NOMO-1 treated with dmso at 0.1 percent for 144 hours (cell line): ENCODE measurements around the gene RYR3.

Experiments used
- DNase-seq: peaks from one replicate; lab custom pipeline; 2025; ENCODE audit not compliant: unreplicated experiment; lab: John Stamatoyannopoulos, UW

Gene RYR3

GRCh38 chr15:33317896-33318295, 7.1 kb downstream of the RYR3 start:
- no peak for DNase-seq

GRCh38 chr15:33320017-33320416, 9.2 kb downstream of the RYR3 start:
- DNase-seq = no peak

- no peak for DNase-seq
These were observed 11.3 kb downstream of the RYR3 start for GRCh38 chr15:33322091-33322490.

- DNase-seq = no peak
These were observed 13.8 kb downstream of the RYR3 start for GRCh38 chr15:33324609-33325008.

DNA sequence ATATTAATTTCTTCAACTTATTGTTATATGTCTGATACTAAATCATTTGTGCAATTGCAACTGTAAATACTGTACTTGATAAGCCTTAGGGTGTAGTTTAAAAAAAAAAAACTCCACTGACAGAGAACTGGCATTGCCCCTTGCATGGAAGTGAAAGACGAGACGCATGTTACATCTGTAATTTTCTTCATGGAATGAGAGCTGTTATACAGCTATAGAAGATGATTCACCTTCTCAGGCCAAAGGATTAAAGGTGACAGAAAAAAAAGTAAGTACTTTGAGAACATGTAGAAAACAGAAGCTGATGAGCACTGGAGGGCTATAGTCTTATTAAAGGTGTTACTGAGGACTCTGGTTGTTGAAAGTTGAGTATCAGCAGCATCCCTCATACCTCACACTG, 16.1 kb downstream of the RYR3 start:
- no peak for DNase-seq

DNA sequence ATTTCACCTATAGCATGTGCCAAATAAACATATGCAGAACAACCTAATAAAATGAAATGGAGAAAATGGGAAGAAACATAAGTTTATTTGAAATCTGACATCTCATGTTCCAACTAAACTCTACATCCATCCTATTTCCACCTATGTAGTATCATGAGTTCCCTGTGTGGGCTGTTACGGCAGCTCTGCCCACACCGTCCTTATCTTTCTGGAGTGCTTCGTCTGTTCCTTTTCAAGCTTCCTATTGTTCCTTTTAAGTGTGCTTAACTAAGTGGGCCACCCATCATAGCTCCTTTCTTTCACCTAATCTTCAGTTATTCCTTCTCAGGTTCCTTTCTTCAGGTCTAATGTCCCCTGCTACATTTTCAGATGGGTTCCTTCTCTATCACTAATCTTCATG, 17.3 kb downstream of the RYR3 start:
- no peak for DNase-seq

DNA sequence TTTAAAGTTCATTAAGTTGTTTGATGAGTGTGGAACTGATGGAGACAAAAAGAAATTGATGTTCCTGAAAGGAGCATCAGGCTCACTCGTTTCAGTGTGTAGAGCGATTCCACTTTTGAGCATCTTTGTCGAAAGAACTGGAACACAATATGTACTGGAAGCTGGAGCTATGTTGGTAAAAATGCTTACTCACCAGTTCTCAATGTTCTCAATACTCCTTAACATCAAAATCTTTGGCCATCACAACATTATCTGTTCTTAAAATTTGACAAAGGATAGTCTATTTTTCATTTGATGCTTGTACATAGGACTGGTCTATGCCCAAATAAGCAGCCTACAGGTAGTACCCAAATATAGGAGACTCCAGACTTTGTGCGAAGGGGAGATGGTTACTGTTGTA, 18.7 kb downstream of the RYR3 start:
- DNase-seq = no peak

GRCh38 chr15:33330931-33331330, 20.2 kb downstream of the RYR3 start:
- DNase-seq = peak; percentile 90

- no peak for DNase-seq
These were observed 31.2 kb downstream of the RYR3 start for GRCh38 chr15:33341953-33342352.

- DNase-seq = no peak
These were observed 32.5 kb downstream of the RYR3 start for GRCh38 chr15:33343275-33343674.

DNA sequence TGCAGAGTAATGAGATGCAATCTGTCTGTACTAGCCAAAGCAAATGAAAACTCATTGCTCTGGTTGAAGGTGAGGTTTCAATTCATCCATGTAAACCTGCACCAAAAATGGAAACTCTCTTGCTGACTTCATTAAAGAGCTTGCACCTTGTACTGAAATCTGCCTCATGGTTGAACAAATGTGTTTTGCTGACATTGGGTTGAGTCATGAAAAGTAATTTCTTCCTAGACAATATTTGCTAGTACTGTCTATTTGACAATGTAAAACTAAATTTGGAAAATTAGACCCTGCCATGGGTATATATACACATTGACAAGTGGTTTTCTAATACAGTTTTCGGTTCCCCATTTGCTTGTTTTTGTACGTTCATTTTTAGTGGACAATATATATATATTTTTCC, 33.3 kb downstream of the RYR3 start:
- no peak for DNase-seq

DNA sequence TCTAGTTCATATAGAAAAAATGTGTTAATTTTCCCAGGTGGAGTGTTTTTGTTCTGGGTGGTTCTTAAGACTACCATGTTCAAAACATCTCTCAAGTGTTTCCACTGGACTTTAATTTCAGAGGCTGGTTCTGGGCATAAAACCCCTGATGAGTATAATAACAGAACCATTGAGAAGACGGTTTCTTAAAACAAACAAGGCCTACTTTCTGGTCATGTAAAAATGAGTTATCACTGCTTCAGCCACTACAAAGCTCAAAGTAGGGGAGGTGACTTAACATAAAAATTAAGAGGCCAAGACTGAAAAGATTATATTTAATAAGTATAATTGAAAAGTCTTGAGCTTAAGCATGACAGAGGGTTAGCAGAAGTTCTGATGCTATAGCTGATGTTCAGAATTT, 33.8 kb downstream of the RYR3 start:
- no peak for DNase-seq

- DNase-seq = no peak
These were observed 43.6 kb downstream of the RYR3 start for GRCh38 chr15:33354411-33354810.

DNA sequence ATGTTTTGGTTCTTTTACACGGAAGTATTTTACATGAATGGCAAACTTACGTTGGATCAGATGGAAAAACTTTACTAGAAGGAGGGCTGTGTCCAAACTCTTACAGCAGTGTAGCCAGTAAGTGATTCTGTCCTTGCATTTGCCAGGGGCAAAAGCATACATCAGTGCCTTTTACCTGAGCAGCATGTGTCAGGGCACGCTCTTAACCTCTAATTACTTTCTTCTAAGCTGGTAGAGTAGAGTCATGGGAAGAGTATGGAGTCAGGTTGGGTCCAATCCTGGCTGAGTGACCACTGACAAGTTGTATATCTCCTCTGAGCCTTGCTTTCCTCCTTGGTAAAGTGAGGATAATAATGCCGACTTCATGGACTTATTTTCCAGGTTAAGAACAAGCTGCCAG, 47.1 kb downstream of the RYR3 start:
- DNase-seq = no peak

DNA sequence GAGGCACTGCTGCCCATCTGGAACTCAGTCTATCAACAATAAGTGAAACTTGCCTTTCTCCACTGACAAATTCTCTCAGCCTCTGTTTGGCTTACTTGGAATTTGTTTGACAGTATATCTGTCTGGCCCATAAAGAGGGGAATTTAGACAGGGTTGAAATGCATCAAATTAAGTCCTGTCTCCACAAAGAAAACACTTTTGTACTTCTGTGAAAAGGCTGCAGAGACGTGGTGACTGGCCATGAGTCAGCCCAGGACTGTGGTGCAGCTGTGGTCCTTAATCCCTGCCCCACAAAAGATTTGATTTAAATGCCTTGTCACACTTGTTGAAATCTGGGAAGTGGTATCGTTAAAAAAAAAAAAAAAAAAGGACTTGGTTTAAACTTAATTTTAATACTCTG, 47.5 kb downstream of the RYR3 start:
- DNase-seq = no peak

DNA sequence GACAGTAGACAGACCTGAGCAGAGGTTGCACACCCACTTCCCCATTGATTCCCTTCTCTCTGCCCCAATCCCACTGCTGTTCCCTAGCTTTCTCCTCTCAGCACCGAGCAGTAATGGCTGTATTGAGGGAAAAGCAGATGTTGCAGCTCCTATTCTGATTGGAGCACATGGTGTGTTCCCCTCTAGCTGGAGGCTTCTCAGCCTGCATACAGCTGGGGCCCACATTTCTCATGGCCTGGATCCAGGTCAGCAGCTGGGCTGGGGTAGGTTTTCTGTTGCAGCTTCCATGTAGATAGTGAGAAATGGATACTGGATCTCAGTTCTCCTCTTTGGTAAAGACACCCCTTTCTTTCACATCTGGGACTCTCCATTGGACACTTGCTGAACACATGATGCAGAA, 50.1 kb downstream of the RYR3 start:
- no peak for DNase-seq

DNA sequence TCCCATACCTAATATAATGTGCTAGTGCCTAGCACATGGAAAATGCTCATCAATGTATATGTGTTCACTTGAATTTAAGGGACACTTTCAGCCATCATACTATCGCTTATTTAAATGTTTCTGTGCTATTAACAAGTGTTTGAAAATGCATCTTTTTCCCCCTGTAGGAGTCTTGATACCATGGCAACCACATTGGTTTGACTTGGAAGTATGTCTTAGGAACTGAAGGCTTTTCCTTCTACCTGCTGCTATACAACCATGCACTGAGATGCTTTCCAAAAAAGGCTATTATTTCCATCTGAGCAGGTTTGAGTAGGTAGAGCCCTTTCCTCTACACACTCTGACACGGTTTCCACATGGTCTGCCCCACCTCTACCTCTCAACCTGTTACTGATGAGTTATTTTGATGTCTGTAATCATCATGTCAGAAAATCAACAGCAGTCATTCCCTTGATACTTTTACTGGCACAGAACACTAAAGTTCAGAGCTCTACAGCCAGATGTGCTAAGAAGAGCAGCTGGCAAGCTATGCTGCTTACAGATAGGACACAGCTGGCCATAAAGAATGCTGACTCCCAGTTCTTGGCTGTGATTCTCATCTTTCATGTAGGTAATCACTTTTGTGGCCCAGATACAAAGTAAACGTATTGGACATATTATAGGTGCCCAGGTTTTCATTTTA, 59.3 kb downstream of the RYR3 start:
- no peak for DNase-seq

GRCh38 chr15:33370623-33371020, 59.9 kb downstream of the RYR3 start:
- DNase-seq = no peak

DNA sequence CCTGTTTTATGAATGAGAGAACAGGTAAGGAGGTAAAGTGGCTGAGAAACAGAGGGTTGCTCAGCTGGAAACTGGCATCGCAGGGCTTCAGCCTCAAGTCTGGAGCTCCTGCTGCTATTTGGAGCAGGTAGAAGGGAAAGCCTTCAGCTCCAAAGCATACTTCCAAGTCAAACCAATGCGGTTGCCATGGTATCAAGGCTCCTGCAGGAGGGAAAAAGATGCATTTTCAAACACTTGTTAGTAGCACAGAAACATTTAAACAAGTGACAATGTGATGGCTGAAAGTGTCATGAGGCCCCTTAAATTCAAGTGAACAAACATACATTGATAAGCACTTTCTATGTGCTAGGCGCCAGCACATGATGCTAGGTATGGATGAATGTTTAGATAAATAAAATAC, 60.4 kb downstream of the RYR3 start:
- no peak for DNase-seq

GRCh38 chr15:33374226-33374914, 63.6 kb downstream of the RYR3 start:
- no peak for DNase-seq

GRCh38 chr15:33375236-33375635, 64.5 kb downstream of the RYR3 start:
- no peak for DNase-seq

GRCh38 chr15:33377204-33377603, 66.4 kb downstream of the RYR3 start:
- no peak for DNase-seq
